ENCODE results near the gene LRP3.

LRP3 gene

GRCh38 chr19:33236696-33237390, 42.7 kb downstream of the LRP3 start:
- DNase-seq (ENCODE audit: low spot score): no peak

GRCh38 chr19:33238481-33239149, 44.5 kb downstream of the LRP3 start:
- no peak for DNase-seq (ENCODE audit: low spot score)

- DNase-seq (ENCODE audit: low spot score): no peak
These were observed 45.3 kb downstream of the LRP3 start for GRCh38 chr19:33239223-33239975.

- no peak for DNase-seq (ENCODE audit: low spot score)
These were observed 46.1 kb downstream of the LRP3 start for GRCh38 chr19:33240181-33240771.

- DNase-seq (ENCODE audit: low spot score): no peak
These were observed 47.0 kb downstream of the LRP3 start for GRCh38 chr19:33241091-33241529.

- no peak for DNase-seq (ENCODE audit: low spot score)
These were observed 47.5 kb downstream of the LRP3 start for GRCh38 chr19:33241530-33242101.

- DNase-seq (ENCODE audit: low spot score): no peak
These were observed 48.0 kb downstream of the LRP3 start for GRCh38 chr19:33242131-33242530.

- DNase-seq (ENCODE audit: low spot score): no peak
These were observed 48.8 kb downstream of the LRP3 start for GRCh38 chr19:33242911-33243310.

GRCh38 chr19:33245948-33246708, 52.0 kb downstream of the LRP3 start:
- DNase-seq (ENCODE audit: low spot score): no peak

- DNase-seq (ENCODE audit: low spot score): no peak
These were observed 52.7 kb downstream of the LRP3 start for GRCh38 chr19:33246709-33247440.

GRCh38 chr19:33247441-33247819, 53.3 kb downstream of the LRP3 start:
- DNase-seq (ENCODE audit: low spot score): no peak

- no peak for DNase-seq (ENCODE audit: low spot score)
These were observed 54.0 kb downstream of the LRP3 start for GRCh38 chr19:33248104-33248503.

GRCh38 chr19:33248553-33248953, 54.4 kb downstream of the LRP3 start:
- DNase-seq (ENCODE audit: low spot score): no peak

- no peak for DNase-seq (ENCODE audit: low spot score)
These were observed 55.0 kb downstream of the LRP3 start for GRCh38 chr19:33248954-33249613.

- no peak for DNase-seq (ENCODE audit: low spot score)
These were observed 55.7 kb downstream of the LRP3 start for GRCh38 chr19:33249740-33250366.

GRCh38 chr19:33250500-33250899, 56.4 kb downstream of the LRP3 start:
- DNase-seq (ENCODE audit: low spot score): no peak

- no peak for DNase-seq (ENCODE audit: low spot score)
These were observed 56.9 kb downstream of the LRP3 start for GRCh38 chr19:33251076-33251475.

GRCh38 chr19:33251526-33252090, 57.5 kb downstream of the LRP3 start:
- no peak for DNase-seq (ENCODE audit: low spot score)

GRCh38 chr19:33252418-33252962, 58.4 kb downstream of the LRP3 start:
- DNase-seq (ENCODE audit: low spot score): no peak
